ENCODE results near the gene LPCAT1.
"Not testable (repeated sequence)": the region's sequence is repeated elsewhere in the genome, so short reads cannot be mapped to it uniquely, and the experiment has no call there.

Gene LPCAT1

DNA sequence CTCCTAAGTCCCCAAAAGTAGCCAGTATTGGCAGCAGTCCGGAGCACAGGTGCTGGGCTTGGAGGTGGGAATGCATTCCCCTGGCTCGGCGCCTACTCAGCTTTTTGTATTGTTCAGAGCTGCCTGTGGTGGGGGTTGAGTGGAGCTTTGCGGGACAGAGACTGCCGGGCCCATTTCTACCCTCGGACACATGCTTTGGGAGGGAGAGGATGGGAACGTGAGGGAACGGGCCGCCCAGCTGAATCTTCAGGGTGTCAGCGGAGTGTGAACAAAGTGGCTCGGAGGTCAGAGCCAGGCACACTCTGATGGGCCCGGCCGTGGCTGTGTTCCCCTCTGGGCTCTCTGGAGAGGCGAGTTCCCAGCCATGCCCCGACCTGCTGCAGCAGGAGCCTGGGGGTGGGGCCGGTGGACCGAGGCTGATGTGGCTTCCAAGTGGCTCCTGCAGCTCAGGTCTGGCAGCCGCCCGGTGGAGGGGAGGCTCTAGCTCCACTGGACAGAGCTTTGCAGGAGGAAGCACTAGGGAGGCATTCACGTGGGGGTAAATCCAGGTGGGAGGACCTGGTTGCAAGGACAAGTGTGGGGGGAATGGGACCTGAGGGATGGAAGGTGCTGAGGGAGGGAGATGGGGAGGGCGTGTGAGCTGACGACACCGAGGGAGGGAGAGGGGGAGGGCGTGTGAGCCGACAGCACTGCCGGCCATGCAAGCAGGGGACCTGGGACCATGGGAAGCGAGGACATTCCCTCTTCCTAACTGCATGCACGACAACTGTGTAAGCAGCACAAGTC, 47.4 kb downstream of the LPCAT1 start:
- H3K9ac ChIP-seq (ENCODE audit: low read depth, low read length, poor library complexity, severe bottlenecking), result no peak overlapping the region
- TF ChIP-seq CTCF (conservative IDR thresholded peaks at IDR 0.05; ENCODE audit: low read length) (no peak), EZH2phosphoT487 (IDR thresholded peaks at IDR 0.05; ENCODE audit: borderline replicate concordance) (no peak)
- no peak overlapping the region for H2AFZ ChIP-seq (ENCODE audit: low read length)
- no peak overlapping the region for H3K4me3 ChIP-seq (ENCODE audit: low read length, poor library complexity, severe bottlenecking)
- H3K9me3 ChIP-seq (ENCODE audit: insufficient read depth, low read depth, low read length), result no peaks in the 10 kb centered on the region
- H3K4me2 ChIP-seq (ENCODE audit: low read depth, low read length, poor library complexity, severe bottlenecking), result no peak overlapping the region
- H4K20me1 ChIP-seq (ENCODE audit: insufficient read depth, low read length, poor library complexity, severe bottlenecking), result no peaks in the 10 kb centered on the region
- H3F3A ChIP-seq (ENCODE audit: low read depth), result no peaks in the 10 kb centered on the region
- H3K27me3 ChIP-seq (ENCODE audit: insufficient read depth, low read length, poor library complexity, severe bottlenecking), result no peaks in the 10 kb centered on the region
- no peaks in the 10 kb centered on the region for H3K4me1 ChIP-seq (ENCODE audit: insufficient read depth, low read length, poor library complexity, severe bottlenecking)
- H3K79me2 ChIP-seq (ENCODE audit: insufficient read depth, low read length), result no peaks in the 10 kb centered on the region
- H3K9me2 ChIP-seq (replicated peaks; ENCODE audit: low read depth, low read length), result no peaks in the 10 kb centered on the region
- peaks cover 64% of the 10 kb centered on the region; the same call in 1 of the 2 replicates for H3K36me3 ChIP-seq (ENCODE audit: insufficient read depth, low read length)

DNA sequence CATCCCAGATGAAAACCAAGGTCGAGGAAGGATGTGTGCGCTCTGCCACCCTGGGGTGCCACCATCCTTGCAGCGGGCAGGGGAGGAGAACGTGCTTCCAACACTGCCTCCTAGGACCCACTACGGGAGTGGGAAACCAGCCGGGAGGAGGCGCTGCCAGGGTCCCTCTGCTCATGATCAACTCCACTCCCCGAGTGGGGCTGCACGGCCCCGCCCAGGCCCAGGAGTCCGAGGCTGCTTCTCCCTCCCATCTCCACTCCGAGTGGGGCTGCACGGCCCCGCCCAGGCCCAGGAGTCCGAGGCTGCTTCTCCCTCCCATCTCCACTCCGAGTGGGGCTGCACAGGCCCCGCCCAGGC, 48.2 kb downstream of the LPCAT1 start:
- H3K9me3 ChIP-seq (ENCODE audit: insufficient read depth, low read depth, low read length); H3K4me2 ChIP-seq (ENCODE audit: low read depth, low read length, poor library complexity, severe bottlenecking); H3K9me2 ChIP-seq (replicated peaks; ENCODE audit: low read depth, low read length); H3K27me3 ChIP-seq (ENCODE audit: insufficient read depth, low read length, poor library complexity, severe bottlenecking); H4K20me1 ChIP-seq (ENCODE audit: insufficient read depth, low read length, poor library complexity, severe bottlenecking); H3K4me3 ChIP-seq (ENCODE audit: low read length, poor library complexity, severe bottlenecking); H2AFZ ChIP-seq (ENCODE audit: low read length); H3F3A ChIP-seq (ENCODE audit: low read depth); H3K79me2 ChIP-seq (ENCODE audit: insufficient read depth, low read length); H3K4me1 ChIP-seq (ENCODE audit: insufficient read depth, low read length, poor library complexity, severe bottlenecking); H3K9ac ChIP-seq (ENCODE audit: low read depth, low read length, poor library complexity, severe bottlenecking): not testable (repeated sequence)
- peaks cover 64% of the 10 kb centered on the region; the same call in 1 of the 2 replicates for H3K36me3 ChIP-seq (ENCODE audit: insufficient read depth, low read length)

DNA sequence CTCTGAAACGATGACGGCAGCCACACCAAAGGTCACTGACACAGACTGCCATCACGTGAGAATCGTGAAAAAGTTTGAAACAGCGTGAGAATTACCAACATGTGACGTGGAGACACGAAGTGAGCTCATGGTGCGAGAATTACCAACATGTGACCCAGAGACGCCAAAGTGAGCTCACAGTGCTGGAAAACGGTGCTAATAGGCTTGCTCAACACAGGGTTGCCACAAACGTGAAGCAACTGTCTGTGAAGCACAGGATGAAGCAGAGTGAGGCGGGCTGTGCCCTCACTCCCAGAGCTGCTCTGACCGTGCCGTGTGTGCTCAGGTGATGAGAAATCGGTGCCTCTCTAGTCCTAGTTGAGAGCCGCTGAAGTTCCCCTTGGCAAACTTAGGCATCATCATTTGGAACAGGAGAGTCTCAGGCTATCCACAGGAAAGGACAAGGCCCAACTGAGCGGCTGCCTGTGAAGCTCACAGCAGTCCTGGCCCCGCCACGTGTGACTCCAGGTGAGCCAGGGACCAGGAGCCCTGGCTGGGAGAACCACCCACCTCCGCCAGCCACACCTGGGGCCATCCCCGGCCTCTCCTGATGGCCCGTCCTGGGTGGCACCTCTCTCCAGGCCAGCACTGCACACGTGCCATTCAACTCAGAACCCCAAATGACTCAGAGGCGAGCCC, 48.8 kb downstream of the LPCAT1 start:
- Histone ChIP-seq H3F3A (ENCODE audit: low read depth) (no peaks in the 10 kb centered on the region), H3K9me3 (ENCODE audit: insufficient read depth, low read depth, low read length) (no peaks in the 10 kb centered on the region), H3K4me2 (ENCODE audit: low read depth, low read length, poor library complexity, severe bottlenecking) (no peak overlapping the region), H3K4me3 (ENCODE audit: low read length, poor library complexity, severe bottlenecking) (no peak overlapping the region), H3K4me1 (ENCODE audit: insufficient read depth, low read length, poor library complexity, severe bottlenecking) (no peaks in the 10 kb centered on the region), H3K9me2 (replicated peaks; ENCODE audit: low read depth, low read length) (no peaks in the 10 kb centered on the region), H3K79me2 (ENCODE audit: insufficient read depth, low read length) (no peaks in the 10 kb centered on the region), H3K9ac (ENCODE audit: low read depth, low read length, poor library complexity, severe bottlenecking) (no peak overlapping the region), H3K27me3 (ENCODE audit: insufficient read depth, low read length, poor library complexity, severe bottlenecking) (no peaks in the 10 kb centered on the region), H3K36me3 (ENCODE audit: insufficient read depth, low read length) (peaks cover 64% of the 10 kb centered on the region; the same call in 1 of the 2 replicates), H2AFZ (ENCODE audit: low read length) (no peak overlapping the region), H4K20me1 (ENCODE audit: insufficient read depth, low read length, poor library complexity, severe bottlenecking) (no peaks in the 10 kb centered on the region)
- no peak for TF ChIP-seq EZH2phosphoT487 (IDR thresholded peaks at IDR 0.05; ENCODE audit: borderline replicate concordance)
- TF ChIP-seq CTCF (conservative IDR thresholded peaks at IDR 0.05; ENCODE audit: low read length), result no peak

All from Loucy (cell line).